Esophagus squamous epithelium (tissue), 4 donors: ENCODE data around the gene DELE1.

Experiments used
- CTCF ChIP-seq, 6 experiments: fragments of 450-650 bp in 4 of 6; fragments of 200-600 bp in 2 of 6; sonication (generic) in 2 of 6; IDR thresholded peaks; one replicate each; pipeline ENCODE4 v1.5.1; 2016 to 2019; ENCODE audit warnings: antibody characterized with exemption in 6 of 6, mild to moderate bottlenecking in 4 of 6, moderate library complexity in 4 of 6
- POLR2A ChIP-seq, 4 donors: fragments of 450-650 bp; IDR thresholded peaks; one replicate each; pipeline ENCODE4 v1.6.1; 2017; ENCODE audit warnings: antibody characterized with exemption in 4 of 4, mild to moderate bottlenecking in 4 of 4, moderate library complexity in 3 of 4

- TF ChIP-seq POLR2A (IDR thresholded peaks at IDR 0.05) (peak in 3 of 4 donors; percentile 78 to 97 (median 92)), CTCF (IDR thresholded peaks at IDR 0.05) (peak; percentile 88 to 98 (median 96))
Measured at GRCh38 chr5:141968914-141969608, 45.4 kb downstream of the DELE1 start, which contains the start of gene RNF14.
